PC-3 (cell line): ENCODE data around the gene EIPR1. TPM values are rescaled to one million over a fixed set of nuclear protein-coding genes. Genes with fewer than 3 reads are reported as not detected.

ENCODE experiments used
- ATAC-seq: fragments of 200-7000 bp; cut with Tn5 transposase; 2 replicates; pipeline ENCODE4 v1.9.1; 2020; ENCODE audit warnings: mild to moderate bottlenecking, moderate library complexity
- BruUV-seq: library from RNA; stranded (reverse); fragments of 400-500 nt; replicated peaks from 2 replicates; lab custom pipeline; 2021; lab: Mats Ljungman, UMichigan
- CTCF ChIA-PET: fragments of 300-600 bp; sonication (Branson Sonifier 250); formaldehyde crosslinking; loops from one replicate; lab custom pipeline; 2022; ENCODE audit warnings: antibody characterized with exemption; lab: Charles Lee
- POLR2A ChIA-PET: fragments of 300-600 bp; sonication (Branson Sonifier 250); formaldehyde crosslinking; loops from one replicate; lab custom pipeline; 2022; ENCODE audit warnings: antibody characterized with exemption; ENCODE audit not compliant: unreplicated experiment; lab: Charles Lee
- DNase-seq: peaks from one replicate; pipeline ENCODE4 v3.0.0-alpha.2; 2015
- H2AFZ ChIP-seq: fragments of 300-600 bp; sonication (generic); 2 replicates; pipeline ENCODE4 v1.6.0; 2016; ENCODE audit warnings: antibody characterized with exemption, low read length
- H3F3A ChIP-seq: fragments of 300-600 bp; sonication (generic); one replicate; pipeline ENCODE4 v1.6.0; 2017; ENCODE audit warnings: antibody characterized with exemption, low read length, control low read depth, mild to moderate bottlenecking; ENCODE audit not compliant: unreplicated experiment
- H3K27ac ChIP-seq: fragments of 300-600 bp; sonication (generic); 2 replicates; pipeline ENCODE4 v1.5.1; 2016; ENCODE audit warnings: mild to moderate bottlenecking, low read length
- H3K27me3 ChIP-seq: fragments of 300-600 bp; sonication (generic); 2 replicates; pipeline ENCODE4 v1.6.1; 2016; ENCODE audit warnings: low read length, mixed read lengths
- H3K36me3 ChIP-seq: fragments of 300-600 bp; sonication (generic); 2 replicates; pipeline ENCODE4 v1.6.1; 2016; ENCODE audit warnings: low read depth, mixed run types, low read length, mixed read lengths
- H3K4me1 ChIP-seq: fragments of 300-600 bp; sonication (generic); 2 replicates; pipeline ENCODE4 v1.5.1; 2016; ENCODE audit warnings: low read length; ENCODE audit not compliant: insufficient read depth
- H3K4me2 ChIP-seq: fragments of 300-600 bp; sonication (generic); 2 replicates; pipeline ENCODE4 v1.6.0; 2016; ENCODE audit warnings: low read length
- H3K4me3 ChIP-seq: fragments of 300-600 bp; sonication (generic); 2 replicates; pipeline ENCODE4 v1.5.1; 2016; ENCODE audit warnings: mild to moderate bottlenecking, low read length, mixed read lengths
- H3K79me2 ChIP-seq: fragments of 300-600 bp; sonication (generic); 2 replicates; pipeline ENCODE4 v1.6.1; 2017; ENCODE audit warnings: low read length, mixed read lengths
- H3K9ac ChIP-seq: fragments of 300-600 bp; sonication (generic); 2 replicates; pipeline ENCODE4 v1.6.0; 2016; ENCODE audit warnings: mild to moderate bottlenecking, low read length
- H3K9me2 ChIP-seq: fragments of 300-600 bp; sonication (generic); replicated peaks from 2 replicates; pipeline ENCODE4 v1.6.1; 2016; ENCODE audit warnings: mixed run types, low read length, mixed read lengths
- H3K9me3 ChIP-seq: fragments of 300-600 bp; sonication (generic); 2 replicates; pipeline ENCODE4 v1.6.1; 2016; ENCODE audit warnings: low read length, mixed read lengths
- H4K20me1 ChIP-seq: fragments of 300-600 bp; sonication (generic); 2 replicates; pipeline ENCODE4 v1.6.1; 2016; ENCODE audit warnings: low read length, mixed read lengths
- CTCF ChIP-seq: fragments of 300-600 bp; sonication (generic); conservative IDR thresholded peaks from 2 replicates; pipeline ENCODE4 v1.5.1; 2017; ENCODE audit warnings: antibody characterized with exemption, low read depth, mild to moderate bottlenecking, low read length
- EZH2 ChIP-seq: fragments of 300-600 bp; sonication (generic); IDR thresholded peaks from one replicate; pipeline ENCODE4 v1.6.1; 2017; ENCODE audit warnings: antibody characterized with exemption, mild to moderate bottlenecking, low read length; ENCODE audit not compliant: unreplicated experiment
- EZH2phosphoT487 ChIP-seq: fragments of 300-600 bp; sonication (generic); IDR thresholded peaks from 2 replicates; pipeline ENCODE4 v1.6.1; 2018; ENCODE audit warnings: mild to moderate bottlenecking, antibody characterized with exemption, low read length, borderline replicate concordance
- intact Hi-C: fragments of 100-400 bp; cut with micrococcal nuclease; formaldehyde crosslinking; loops from 2 replicates; pipeline ENCODE4 v1.9.0; 2023
- total RNA-seq: library from RNA; depleted of rRNA; stranded (reverse); fragments of >200 nt; gene quantifications from 2 replicates; pipeline ENCODE4 v1.2.3, GENCODE V29; 2014

EIPR1 gene
- total RNA-seq, 1 experiment from 2014 or later: 90.1 TPM

- ATAC-seq (no peak), DNase-seq (no peak)
- Histone ChIP-seq H3K27ac (no peak overlapping the region), H3K36me3 (no peaks in the 10 kb centered on the region; the same call in 1 of the 2 replicates), H3K9ac (no peak overlapping the region), H3K4me1 (no peaks in the 10 kb centered on the region), H3K79me2 (peaks cover 5% of the 10 kb centered on the region; the same call in 1 of the 2 replicates), H3K9me2 (no peaks in the 10 kb centered on the region), H3K27me3 (no peaks in the 10 kb centered on the region), H3K4me2 (no peak overlapping the region), H3F3A (no peaks in the 10 kb centered on the region), H3K4me3 (no peak overlapping the region), H3K9me3 (no peaks in the 10 kb centered on the region), H4K20me1 (no peaks in the 10 kb centered on the region; the same call in 1 of the 2 replicates), H2AFZ (no peak overlapping the region)
- POLR2A ChIA-PET: no interaction called here
- intact Hi-C loops: no loop called here
- no TSS peak for BruUV-seq
- TF ChIP-seq EZH2phosphoT487 (no peak), EZH2 (no peak), CTCF (no peak)
- CTCF ChIA-PET: no interaction called here
Measured at GRCh38 chr2:3323360-3324035, 54.1 kb downstream of the EIPR1 start.

- H3K27ac ChIP-seq: no peak overlapping the region
- ATAC-seq (no peak), DNase-seq (no peak)
- no peaks in the 10 kb centered on the region for H3K4me1 ChIP-seq
- H3K4me3 ChIP-seq: no peak overlapping the region
- peaks cover 5% of the 10 kb centered on the region; the same call in 1 of the 2 replicates for H3K79me2 ChIP-seq
- no peaks in the 10 kb centered on the region for H3K9me2 ChIP-seq
- intact Hi-C loops: no loop called here
- no peak for TF ChIP-seq EZH2
- no peak for TF ChIP-seq CTCF
- no peak for TF ChIP-seq EZH2phosphoT487
- BruUV-seq: no TSS peak
- CTCF ChIA-PET: no interaction called here
- POLR2A ChIA-PET: no interaction called here
- H4K20me1 ChIP-seq: no peaks in the 10 kb centered on the region
- no peak overlapping the region for H2AFZ ChIP-seq
- no peaks in the 10 kb centered on the region; the same call in 1 of the 2 replicates for H3K36me3 ChIP-seq
- no peak overlapping the region for H3K4me2 ChIP-seq
- no peaks in the 10 kb centered on the region for H3K27me3 ChIP-seq
- no peaks in the 10 kb centered on the region for H3K9me3 ChIP-seq
- H3K9ac ChIP-seq: no peak overlapping the region
- H3F3A ChIP-seq: no peaks in the 10 kb centered on the region
Measured at GRCh38 chr2:3322311-3322970, 55.2 kb downstream of the EIPR1 start.

GRCh38 chr2:3321825-3322224, 55.8 kb downstream of the EIPR1 start:
- no peak for TF ChIP-seq CTCF
- no peak for TF ChIP-seq EZH2
- TF ChIP-seq EZH2phosphoT487: no peak
- no peaks in the 10 kb centered on the region for H3K27me3 ChIP-seq
- POLR2A ChIA-PET: no interaction called here
- H4K20me1 ChIP-seq: peaks cover 4% of the 10 kb centered on the region; the same call in 1 of the 2 replicates
- H3K4me2 ChIP-seq: no peak overlapping the region
- no peak overlapping the region for H3K4me3 ChIP-seq
- no peaks in the 10 kb centered on the region for H3F3A ChIP-seq
- no peak overlapping the region for H2AFZ ChIP-seq
- H3K79me2 ChIP-seq: peaks cover 7% of the 10 kb centered on the region; the same call in 1 of the 2 replicates
- DNase-seq: no peak
- no peaks in the 10 kb centered on the region for H3K9me2 ChIP-seq
- H3K36me3 ChIP-seq: no peaks in the 10 kb centered on the region; the same call in 1 of the 2 replicates
- H3K9ac ChIP-seq: no peak overlapping the region
- intact Hi-C loops: no loop called here
- no peaks in the 10 kb centered on the region for H3K4me1 ChIP-seq
- CTCF ChIA-PET: no interaction called here
- BruUV-seq: no TSS peak
- no peak overlapping the region for H3K27ac ChIP-seq
- ATAC-seq: no peak
- no peaks in the 10 kb centered on the region for H3K9me3 ChIP-seq
